LNCAP (cell line): ENCODE measurements around the gene SP100.

ENCODE experiments used
- CTCF ChIP-seq: fragments of 450-650 bp; IDR thresholded peaks from 2 replicates; pipeline ENCODE4 v1.5.1; 2017; ENCODE audit warnings: mild to moderate bottlenecking

SP100 gene

GRCh38 chr2:230578106-230578505 is 162.1 kb downstream of the SP100 start:
- TF ChIP-seq CTCF, result no peak

- TF ChIP-seq CTCF, result no peak
These were observed 166.9 kb downstream of the SP100 start for GRCh38 chr2:230582851-230583283.

GRCh38 chr2:230583581-230583980 is 167.6 kb downstream of the SP100 start:
- no peak for TF ChIP-seq CTCF

GRCh38 chr2:230586328-230586982 is 170.5 kb downstream of the SP100 start:
- TF ChIP-seq CTCF, result no peak

- no peak for TF ChIP-seq CTCF
These were observed 173.0 kb downstream of the SP100 start for GRCh38 chr2:230589025-230589424.

GRCh38 chr2:230589497-230590015 is 173.6 kb downstream of the SP100 start:
- no peak for TF ChIP-seq CTCF

GRCh38 chr2:230590333-230590732 is 174.3 kb downstream of the SP100 start:
- no peak for TF ChIP-seq CTCF

GRCh38 chr2:230591850-230592249 is 175.8 kb downstream of the SP100 start:
- TF ChIP-seq CTCF, result no peak
